Keratinocyte (primary cell): ENCODE measurements around the gene SP140L. TPM values are rescaled to one million over a fixed set of nuclear protein-coding genes. Genes with fewer than 3 reads are reported as not detected.

Source experiments
- DNase-seq: peaks from one replicate; pipeline ENCODE4 v3.0.0-alpha.2; 2011; ENCODE audit warnings: low read depth, missing footprints, low spot score
- FAIRE-seq: peaks from 2 replicates; lab custom pipeline; 2011; peaks lifted over from hg19 to GRCh38; lab: Jason Lieb, UNC
- H2AFZ ChIP-seq: 2 replicates; pipeline ENCODE4 v1.6.0; 2012; ENCODE audit warnings: low read length, control low read depth, inconsistent platforms; ENCODE audit not compliant: control insufficient read depth
- H3K27ac ChIP-seq: 2 replicates; pipeline ENCODE4 v1.5.1; 2011; ENCODE audit warnings: low read length; ENCODE audit not compliant: control insufficient read depth, insufficient read depth
- H3K27me3 ChIP-seq: 3 replicates; pipeline ENCODE4 v1.6.0; 2011; ENCODE audit warnings: low read length; ENCODE audit not compliant: control insufficient read depth, insufficient read depth; ENCODE audit errors: extremely low read depth
- H3K36me3 ChIP-seq, 2 experiments: 2 replicates in 1 of 2; 3 replicates in 1 of 2; pipeline ENCODE4 v1.5.1; 2011; ENCODE audit warnings: low read length in 2 of 2, mild to moderate bottlenecking in 1 of 2; ENCODE audit not compliant: control insufficient read depth in 2 of 2, insufficient read depth in 2 of 2; ENCODE audit errors: extremely low read depth in 1 of 2
- H3K4me1 ChIP-seq: 3 replicates; pipeline ENCODE4 v1.5.1; 2011; ENCODE audit warnings: low read length; ENCODE audit not compliant: control insufficient read depth, insufficient read depth; ENCODE audit errors: extremely low read depth
- H3K4me2 ChIP-seq: 3 replicates; pipeline ENCODE4 v1.6.0; 2011; ENCODE audit warnings: low read depth, low read length; ENCODE audit not compliant: control insufficient read depth, insufficient read depth; ENCODE audit errors: extremely low read depth
- H3K4me3 ChIP-seq, 3 experiments: fragments of 200-600 bp in 1 of 3; sonication (generic) in 1 of 3; 2 replicates in 2 of 3; 3 replicates in 1 of 3; pipeline ENCODE4 v1.5.1; 2011 to 2016; ENCODE audit warnings: low read length in 3 of 3, mild to moderate bottlenecking in 3 of 3, control low read depth in 2 of 3, inconsistent platforms in 1 of 3, low read depth in 1 of 3, mixed read lengths in 1 of 3, mixed run types in 1 of 3, moderate library complexity in 1 of 3; ENCODE audit not compliant: control insufficient read depth in 2 of 3, insufficient read depth in 2 of 3; ENCODE audit errors: extremely low read depth in 1 of 3
- H3K79me2 ChIP-seq: 2 replicates; pipeline ENCODE4 v1.6.0; 2012; ENCODE audit warnings: low read length; ENCODE audit not compliant: control insufficient read depth, insufficient read depth
- H3K9ac ChIP-seq: 3 replicates; pipeline ENCODE4 v1.6.0; 2011; ENCODE audit warnings: low read length; ENCODE audit not compliant: control insufficient read depth, insufficient read depth; ENCODE audit errors: extremely low read depth
- H3K9me1 ChIP-seq: 3 replicates; pipeline ENCODE4 v1.6.0; 2011; ENCODE audit warnings: low read length; ENCODE audit not compliant: control insufficient read depth, insufficient read depth; ENCODE audit errors: extremely low read depth
- H3K9me3 ChIP-seq: 2 replicates; pipeline ENCODE4 v1.5.1; 2012; ENCODE audit warnings: low read depth, low read length; ENCODE audit not compliant: control insufficient read depth
- H4K20me1 ChIP-seq: 3 replicates; pipeline ENCODE4 v1.6.0; 2011; ENCODE audit warnings: low read length; ENCODE audit not compliant: control insufficient read depth, insufficient read depth; ENCODE audit errors: extremely low read depth
- EZH2 ChIP-seq: IDR thresholded peaks from one replicate; pipeline ENCODE4 v1.6.1; 2012; ENCODE audit warnings: inconsistent platforms, mild to moderate bottlenecking, low read length, moderate library complexity
- dilution Hi-C: fragments of 300-500 bp; cut with MboI; formaldehyde crosslinking; loops from one replicate; pipeline ENCODE4 v1.7.0; 2020; ENCODE audit warnings: low sequenced_read_pairs; ENCODE audit not compliant: extremely low pct_ligation_motif_present
- polyA plus RNA-seq, 5 experiments: library from polyadenylated mRNA; depleted of rRNA in 3 of 5; stranded (reverse) in 3 of 5; stranded (forward) in 1 of 5; unstranded in 1 of 5; fragments of >200 nt; gene quantifications; 1 replicate in 1 of 5; 2 replicates in 3 of 5; 3 replicates in 1 of 5; pipeline versions ENCODE4 v1.2.1 to v1.2.3, GENCODE V29; 2011 to 2012; ENCODE audit warnings: missing spikeins in 2 of 5, low read depth in 1 of 5, low replicate concordance in 1 of 5
- TF ChIP-seq, protein P1 (sequence below), 3 experiments: IDR thresholded peaks in 1 of 3; conservative IDR thresholded peaks in 1 of 3; optimal IDR thresholded peaks in 1 of 3; 2 replicates in 2 of 3; 3 replicates in 1 of 3; pipeline versions ENCODE3 to v1.5.1; 2011; ENCODE audit warnings: low read length in 3 of 3, mild to moderate bottlenecking in 3 of 3, moderate library complexity in 2 of 3, control low read depth in 1 of 3, inconsistent platforms in 1 of 3; ENCODE audit not compliant: insufficient read depth in 2 of 3; ENCODE audit errors: extremely low read depth in 1 of 3

The SP140L gene
- polyA plus RNA-seq, 1 donor (not counting 4 experiments of a cell fraction or from before 2014, with no cell fraction given) = 10.8 TPM

DNA sequence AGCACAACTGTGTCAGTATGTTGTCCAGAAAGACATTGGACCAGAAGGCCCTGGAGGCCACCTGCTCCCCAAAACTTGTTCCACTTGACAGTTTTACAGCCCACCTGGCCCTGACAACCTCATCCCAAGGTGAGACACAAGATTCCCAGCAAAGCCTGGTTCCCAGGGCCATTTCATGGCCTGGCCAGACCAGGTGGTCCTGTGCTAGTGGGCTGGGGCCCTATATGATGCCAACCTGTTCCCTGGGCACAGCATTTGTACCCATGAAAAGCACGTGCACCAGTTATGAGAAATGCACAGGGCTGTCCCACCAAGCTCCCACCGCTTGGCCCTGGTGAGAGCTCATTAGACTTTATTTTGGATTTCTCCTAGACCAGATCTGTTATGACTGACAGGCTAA lies 6.0 kb upstream of the SP140L start:
- H3K27ac ChIP-seq = no peak overlapping the region
- no peaks in the 10 kb centered on the region for H4K20me1 ChIP-seq
- no peaks in the 10 kb centered on the region for H3K4me1 ChIP-seq
- no peak overlapping the region for H3K4me3 ChIP-seq
- no peak for TF ChIP-seq EZH2
- TF ChIP-seq, protein P1, sequence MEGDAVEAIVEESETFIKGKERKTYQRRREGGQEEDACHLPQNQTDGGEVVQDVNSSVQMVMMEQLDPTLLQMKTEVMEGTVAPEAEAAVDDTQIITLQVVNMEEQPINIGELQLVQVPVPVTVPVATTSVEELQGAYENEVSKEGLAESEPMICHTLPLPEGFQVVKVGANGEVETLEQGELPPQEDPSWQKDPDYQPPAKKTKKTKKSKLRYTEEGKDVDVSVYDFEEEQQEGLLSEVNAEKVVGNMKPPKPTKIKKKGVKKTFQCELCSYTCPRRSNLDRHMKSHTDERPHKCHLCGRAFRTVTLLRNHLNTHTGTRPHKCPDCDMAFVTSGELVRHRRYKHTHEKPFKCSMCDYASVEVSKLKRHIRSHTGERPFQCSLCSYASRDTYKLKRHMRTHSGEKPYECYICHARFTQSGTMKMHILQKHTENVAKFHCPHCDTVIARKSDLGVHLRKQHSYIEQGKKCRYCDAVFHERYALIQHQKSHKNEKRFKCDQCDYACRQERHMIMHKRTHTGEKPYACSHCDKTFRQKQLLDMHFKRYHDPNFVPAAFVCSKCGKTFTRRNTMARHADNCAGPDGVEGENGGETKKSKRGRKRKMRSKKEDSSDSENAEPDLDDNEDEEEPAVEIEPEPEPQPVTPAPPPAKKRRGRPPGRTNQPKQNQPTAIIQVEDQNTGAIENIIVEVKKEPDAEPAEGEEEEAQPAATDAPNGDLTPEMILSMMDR (optimal IDR thresholded peaks at IDR 0.05 in 1 of 3, IDR thresholded peaks at IDR 0.05 in 1 of 3, conservative IDR thresholded peaks at IDR 0.05 in 1 of 3; ENCODE audit: extremely low read depth in 1 of 3, insufficient read depth in 2 of 3, low read length in 3 of 3) = no peak
- H3K4me2 ChIP-seq = no peak overlapping the region
- no peaks in the 10 kb centered on the region for H3K79me2 ChIP-seq
- DNase-seq = no peak
- H3K27me3 ChIP-seq = no peaks in the 10 kb centered on the region
- H3K36me3 ChIP-seq = no peaks in the 10 kb centered on the region
- H3K9me3 ChIP-seq = no peaks in the 10 kb centered on the region
- no peaks in the 10 kb centered on the region for H3K9me1 ChIP-seq
- H3K9ac ChIP-seq = no peak overlapping the region
- H2AFZ ChIP-seq = no peak overlapping the region
- no peak for FAIRE-seq
- dilution Hi-C loops = no loop called here

DNA sequence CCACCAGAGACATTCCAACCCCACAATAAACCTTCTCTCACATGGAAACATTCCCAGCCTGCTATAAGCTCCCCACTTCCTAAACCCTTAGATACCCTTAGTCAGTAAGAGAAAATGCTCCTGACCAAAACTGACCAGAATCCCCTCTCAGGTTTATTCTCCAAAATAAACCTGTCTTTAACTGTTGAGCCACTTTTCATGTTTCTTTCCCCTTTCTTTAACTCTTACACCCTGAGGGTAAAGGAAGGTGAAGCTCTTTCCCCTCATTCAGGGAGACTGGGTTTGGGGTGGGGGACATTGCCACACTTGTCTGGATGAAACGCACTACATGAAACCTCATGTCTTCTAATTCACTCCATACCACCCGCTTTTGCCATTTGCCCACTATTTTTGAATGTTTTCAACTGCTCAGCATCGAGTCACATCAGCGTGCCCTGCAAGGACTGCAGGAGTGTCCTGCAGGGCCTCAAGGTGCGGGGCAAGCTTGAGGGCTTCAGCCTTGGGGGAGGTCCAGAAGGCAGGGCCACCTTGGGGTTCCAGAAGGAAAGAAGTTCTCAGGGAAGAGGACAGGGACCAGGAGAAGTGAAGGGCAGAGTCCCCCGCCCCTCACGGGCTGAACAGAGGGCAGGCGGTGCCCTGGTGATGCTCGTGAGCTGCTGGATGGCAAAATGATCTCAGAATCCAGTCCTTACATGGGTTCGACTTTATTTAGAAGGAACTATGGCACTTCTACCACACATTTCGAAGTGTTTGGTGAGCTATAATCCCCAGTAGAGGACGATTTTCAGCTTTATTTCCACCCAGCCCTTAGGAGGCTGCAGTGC lies 4.2 kb upstream of the SP140L start:
- Histone ChIP-seq H3K36me3 (no peaks in the 10 kb centered on the region), H3K4me1 (peaks cover 13% of the 10 kb centered on the region), H3K9ac (no peak overlapping the region), H3K4me2 (no peak overlapping the region), H3K9me1 (no peaks in the 10 kb centered on the region), H4K20me1 (no peaks in the 10 kb centered on the region), H3K4me3 (no peak overlapping the region), H3K9me3 (no peaks in the 10 kb centered on the region), H2AFZ (no peak overlapping the region), H3K27me3 (no peaks in the 10 kb centered on the region), H3K79me2 (peaks cover 6% of the 10 kb centered on the region), H3K27ac (no peak overlapping the region)
- TF ChIP-seq, protein P1 (optimal IDR thresholded peaks at IDR 0.05 in 1 of 3, IDR thresholded peaks at IDR 0.05 in 1 of 3, conservative IDR thresholded peaks at IDR 0.05 in 1 of 3; ENCODE audit: extremely low read depth in 1 of 3, insufficient read depth in 2 of 3, low read length in 3 of 3) = no peak
- no peak for TF ChIP-seq EZH2
- FAIRE-seq = no peak
- dilution Hi-C loops = no loop called here
- DNase-seq = no peak
